ENCODE data around the gene SBNO2.

Gene SBNO2

DNA sequence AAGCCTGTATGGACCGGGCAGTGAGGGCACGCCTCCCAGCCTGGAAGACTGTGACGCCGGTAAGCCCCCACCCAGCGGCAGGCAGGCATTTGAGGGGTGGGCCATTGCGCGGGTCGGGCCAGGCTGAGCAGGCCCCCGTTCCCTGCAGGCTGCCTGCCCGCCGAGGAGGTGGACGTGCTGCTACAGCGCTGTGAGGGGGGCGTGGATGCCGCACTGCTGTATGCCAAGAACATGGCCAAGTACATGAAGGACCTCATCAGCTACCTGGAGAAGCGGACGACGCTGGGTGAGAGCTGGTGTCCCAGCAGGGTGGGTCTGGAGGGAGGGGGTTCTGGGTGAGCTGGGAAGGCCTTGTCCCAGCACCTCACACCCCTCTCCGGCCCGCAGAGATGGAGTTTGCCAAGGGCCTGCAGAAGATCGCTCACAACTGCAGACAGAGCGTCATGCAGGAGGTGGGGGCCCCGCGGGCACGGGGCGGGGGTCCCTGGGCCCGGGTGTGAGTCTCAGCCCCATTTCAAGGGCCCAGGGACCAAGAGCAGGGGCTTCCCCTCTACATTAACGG lies 100.0 kb downstream of the SBNO2 start:
- TF ChIP-seq, protein P1, sequence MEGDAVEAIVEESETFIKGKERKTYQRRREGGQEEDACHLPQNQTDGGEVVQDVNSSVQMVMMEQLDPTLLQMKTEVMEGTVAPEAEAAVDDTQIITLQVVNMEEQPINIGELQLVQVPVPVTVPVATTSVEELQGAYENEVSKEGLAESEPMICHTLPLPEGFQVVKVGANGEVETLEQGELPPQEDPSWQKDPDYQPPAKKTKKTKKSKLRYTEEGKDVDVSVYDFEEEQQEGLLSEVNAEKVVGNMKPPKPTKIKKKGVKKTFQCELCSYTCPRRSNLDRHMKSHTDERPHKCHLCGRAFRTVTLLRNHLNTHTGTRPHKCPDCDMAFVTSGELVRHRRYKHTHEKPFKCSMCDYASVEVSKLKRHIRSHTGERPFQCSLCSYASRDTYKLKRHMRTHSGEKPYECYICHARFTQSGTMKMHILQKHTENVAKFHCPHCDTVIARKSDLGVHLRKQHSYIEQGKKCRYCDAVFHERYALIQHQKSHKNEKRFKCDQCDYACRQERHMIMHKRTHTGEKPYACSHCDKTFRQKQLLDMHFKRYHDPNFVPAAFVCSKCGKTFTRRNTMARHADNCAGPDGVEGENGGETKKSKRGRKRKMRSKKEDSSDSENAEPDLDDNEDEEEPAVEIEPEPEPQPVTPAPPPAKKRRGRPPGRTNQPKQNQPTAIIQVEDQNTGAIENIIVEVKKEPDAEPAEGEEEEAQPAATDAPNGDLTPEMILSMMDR (IDR thresholded peaks at IDR 0.05; ENCODE audit: low read depth, low read length), result no peak
- no peak for DNase-seq (ENCODE audit: extremely low read depth, low read depth)

DNA sequence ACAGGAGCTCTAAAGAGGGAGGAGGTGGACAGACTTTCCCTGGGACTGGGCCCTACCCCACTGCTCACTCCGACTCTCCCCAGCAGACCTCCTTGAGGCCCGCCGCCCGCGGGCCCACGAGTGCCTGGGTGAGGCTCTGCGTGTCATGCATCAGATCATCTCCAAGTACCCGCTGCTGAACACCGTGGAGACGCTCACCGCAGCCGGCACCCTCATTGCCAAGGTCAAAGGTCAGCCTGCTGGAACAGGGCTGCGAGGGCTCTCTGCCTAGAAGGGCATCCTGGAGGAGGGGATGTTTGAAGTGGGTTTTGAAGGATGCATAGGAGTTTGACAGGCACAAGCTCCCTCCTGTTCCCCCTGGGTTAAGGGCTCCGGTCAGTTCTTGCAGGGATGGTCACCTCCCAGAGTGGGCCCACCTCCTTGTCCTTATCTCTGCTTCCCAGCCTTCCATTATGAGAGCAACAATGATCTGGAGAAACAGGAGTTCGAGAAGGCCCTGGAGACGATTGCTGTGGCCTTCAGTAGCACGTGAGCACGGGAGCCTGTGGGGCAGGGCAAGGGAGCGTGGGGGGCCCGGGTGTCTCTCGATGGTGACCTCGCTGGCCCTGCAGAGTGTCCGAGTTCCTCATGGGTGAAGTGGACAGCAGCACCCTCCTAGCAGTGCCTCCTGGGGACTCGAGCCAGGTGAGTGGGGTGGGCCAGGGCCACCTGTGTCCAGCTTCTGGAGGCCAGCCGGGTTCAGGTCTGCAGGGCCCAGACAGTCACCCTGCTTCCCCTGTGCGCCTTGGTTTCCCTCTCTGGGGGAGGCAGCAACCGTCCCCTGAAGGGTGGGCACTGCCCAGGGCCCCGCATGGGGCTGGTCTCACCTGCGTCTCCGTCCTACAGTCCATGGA lies 100.8 kb downstream of the SBNO2 start:
- DNase-seq (ENCODE audit: extremely low read depth, low read depth), result no peak

GRCh38 chr19:1072371-1073015 lies 101.6 kb downstream of the SBNO2 start:
- TF ChIP-seq, protein P1 (IDR thresholded peaks at IDR 0.05; ENCODE audit: low read depth, low read length), result no peak
- DNase-seq (ENCODE audit: extremely low read depth, low read depth), result no peak

More for the DNA sequence above, 100.8 kb downstream of the SBNO2 start:
- TF ChIP-seq, protein P1 (IDR thresholded peaks at IDR 0.05; ENCODE audit: low read depth, low read length), result no peak

DNA sequence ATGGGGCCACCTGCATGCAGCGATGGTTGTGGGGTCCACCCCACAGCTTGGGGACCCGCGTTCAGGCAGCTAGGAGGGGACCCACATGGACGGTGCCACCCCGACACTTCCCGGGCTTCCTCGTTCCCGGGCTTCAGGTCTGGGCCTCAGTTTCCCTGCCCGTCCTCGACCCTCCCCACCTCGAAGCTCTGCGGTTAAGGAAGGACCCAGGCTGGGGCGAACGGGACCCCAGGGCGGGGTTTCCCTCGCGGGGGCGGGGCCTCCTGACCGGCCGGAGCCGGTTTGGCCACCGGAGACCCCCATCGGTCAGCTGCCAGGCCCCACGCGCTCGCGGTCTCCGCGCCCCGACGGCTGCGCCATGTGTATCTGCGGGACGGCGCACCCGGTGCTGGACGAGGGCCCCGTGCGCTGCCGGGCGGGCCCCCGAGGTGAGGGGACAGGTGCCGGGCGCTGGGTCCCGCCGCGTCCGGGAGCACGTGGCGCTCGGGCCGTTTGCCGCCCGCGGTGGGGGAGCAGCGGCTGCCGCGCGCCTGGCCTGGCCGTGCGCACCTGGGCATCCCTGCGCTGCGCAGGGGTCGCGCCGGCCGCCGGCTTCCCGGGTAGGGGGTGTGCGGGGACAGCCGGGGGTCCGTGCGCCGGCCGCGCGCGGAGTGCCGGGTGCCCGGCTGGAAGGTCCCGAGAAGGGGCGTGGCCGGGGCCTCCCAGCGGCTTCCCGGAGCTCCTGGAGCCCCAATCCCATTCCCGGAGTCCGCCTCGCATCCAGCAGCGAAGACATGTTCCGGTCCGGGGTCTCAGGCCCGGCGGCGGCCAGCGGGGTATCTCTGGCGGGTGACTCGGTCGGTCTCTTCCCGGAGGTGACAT lies 102.9 kb downstream of the SBNO2 start:
- TF ChIP-seq, protein P1 (IDR thresholded peaks at IDR 0.05; ENCODE audit: low read depth, low read length), result no peak
- DNase-seq (ENCODE audit: extremely low read depth, low read depth), result no peak

GRCh38 chr19:1070576-1070930 lies 103.5 kb downstream of the SBNO2 start:
- DNase-seq (ENCODE audit: extremely low read depth, low read depth), result no peak
- TF ChIP-seq, protein P1 (IDR thresholded peaks at IDR 0.05; ENCODE audit: low read depth, low read length), result peak; percentile 19

DNA sequence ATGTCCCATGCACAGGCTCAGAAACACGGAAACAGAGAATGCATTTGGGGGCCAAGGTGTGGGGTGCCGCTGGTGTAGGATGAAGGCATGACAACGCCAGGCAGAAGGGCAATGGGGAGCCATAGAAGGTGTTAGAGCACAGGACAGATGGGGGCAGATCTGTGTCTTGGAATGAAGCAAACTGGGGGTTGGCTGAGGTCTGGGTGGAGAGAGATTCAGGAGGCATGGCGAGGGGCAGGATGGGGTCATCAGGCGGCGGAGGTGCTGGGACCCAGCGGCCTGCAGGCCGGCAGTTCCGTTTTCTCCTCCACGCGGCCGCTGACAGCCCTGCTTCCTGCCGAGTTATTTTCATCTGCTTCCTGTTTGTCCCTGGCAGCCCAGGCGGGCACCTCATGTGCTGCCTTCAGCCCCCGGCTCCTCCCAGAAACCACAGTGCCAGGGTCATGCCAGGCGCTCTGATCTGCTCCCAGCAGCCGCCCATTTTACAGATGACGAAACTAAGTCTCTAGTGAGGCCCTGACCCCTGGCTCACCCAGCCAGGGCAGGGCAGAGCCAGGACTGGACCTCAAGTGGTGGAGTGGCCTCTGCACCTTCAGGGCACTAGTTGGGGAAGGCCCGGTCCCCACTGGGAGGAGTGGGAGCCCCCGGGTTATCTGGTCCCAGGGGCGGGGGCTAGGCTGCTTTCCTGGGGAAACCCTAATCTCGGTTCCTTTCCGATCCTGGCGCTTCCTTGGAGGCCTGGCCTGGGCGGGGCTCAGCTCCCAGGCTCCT lies 104.9 kb downstream of the SBNO2 start:
- DNase-seq (ENCODE audit: extremely low read depth, low read depth), result no peak
- TF ChIP-seq, protein P1 (IDR thresholded peaks at IDR 0.05; ENCODE audit: low read depth, low read length), result no peak

Measured in AG09319 (cell line).